ENCODE data around the gene ERGIC1. TPM values are rescaled to one million over a fixed set of nuclear protein-coding genes. Genes with fewer than 3 reads are reported as not detected.

ERGIC1 gene
- total and polyA plus RNA-seq, 8 donors = 54.8 to 101 (median 75.6) TPM

- FAIRE-seq = no peak
- Histone ChIP-seq H3K36me3 (no peaks in the 10 kb centered on the region), H3K4me3 (no peak overlapping the region), H3K4me1 (peaks cover 0 to 8% (median 0%) of the 10 kb centered on the region in 3 donors), H3K27me3 (no peaks in the 10 kb centered on the region), H3K27ac (no peak overlapping the region), H3K9me3 (no peaks in the 10 kb centered on the region)
- no peak for TF ChIP-seq CTCF (IDR thresholded peaks at IDR 0.05)
- WGBS, 2 donors = 83 to 92% methylated on average over 4 of the region's 4 CpGs
- DNase-seq = no peak
- intact Hi-C loops (cut with DNase I) = loop anchor here in 1 of 3 donors (10.0 kb wide), 1 partner anchor 225 kb away; no protein-coding TSS in a partner anchor
- no peak for ATAC-seq
Observed at GRCh38 chr5:172979778-172980177, 145.7 kb downstream of the ERGIC1 start.

- WGBS, 2 donors = 49 to 50% methylated on average over 7 of the region's 7 CpGs
- H3K4me1 ChIP-seq = peaks cover 0 to 13% (median 7%) of the 10 kb centered on the region in 3 donors
Observed at GRCh38 chr5:172981931-172982330, 147.9 kb downstream of the ERGIC1 start.

GRCh38 chr5:172983542-172984243, 149.6 kb downstream of the ERGIC1 start, which contains the start of gene ATP6V0E1:
ATP6V0E1 (plus strand) TSS chr5:172983771; CDS start chr5:172983861, 90 bp downstream.
- H3K36me3 ChIP-seq = no peaks in the 10 kb centered on the region
- no peaks in the 10 kb centered on the region for H3K27me3 ChIP-seq
- intact Hi-C loops (cut with DNase I) = loop anchor here in 1 of 3 donors (10.0 kb wide), 1 partner anchor 221 kb away; no protein-coding TSS in a partner anchor
- H3K27ac ChIP-seq = peak within 1 kb of the TSS; percentile 77 to 93 (median 88)
- peak within 1 kb of the TSS; percentile 31 to 88 (median 74) for H3K4me3 ChIP-seq
- peaks cover 0 to 13% (median 11%) of the 10 kb centered on the region in 3 donors for H3K4me1 ChIP-seq
- peak; percentile 95 to 99 (median 98) for DNase-seq
- no peak for TF ChIP-seq CTCF (IDR thresholded peaks at IDR 0.05)
- ATAC-seq = peak; percentile 95 to 98 (median 96)
- WGBS, 2 donors = 0 to 1% methylated on average over 44 to 49 of the region's 49 CpGs
- H3K9me3 ChIP-seq = no peaks in the 10 kb centered on the region
- FAIRE-seq = no peak

More at GRCh38 chr5:172981931-172982330, 147.9 kb downstream of the ERGIC1 start:
- Histone ChIP-seq H3K4me3 (no peak overlapping the region), H3K9me3 (no peaks in the 10 kb centered on the region), H3K27me3 (no peaks in the 10 kb centered on the region), H3K36me3 (no peaks in the 10 kb centered on the region), H3K27ac (peak overlapping the region; percentile 31 to 93 (median 88))
- no peak for FAIRE-seq
- TF ChIP-seq CTCF (IDR thresholded peaks at IDR 0.05) = no peak
- DNase-seq = peak in 4 of 6 donors; percentile 51 to 64 (median 56)
- ATAC-seq = peak; percentile 18 to 43 (median 38)
- intact Hi-C loops (cut with DNase I) = loop anchor here in 1 of 3 donors (10.0 kb wide), 1 partner anchor 223 kb away; no protein-coding TSS in a partner anchor

- DNase-seq = peak; percentile 44 to 70 (median 56)
- intact Hi-C loops (cut with DNase I) = loop anchor here in 1 of 3 donors (10.0 kb wide), 1 partner anchor 220 kb away; no protein-coding TSS in a partner anchor
- FAIRE-seq = no peak
- Histone ChIP-seq H3K27me3 (no peaks in the 10 kb centered on the region), H3K4me1 (peaks cover 0 to 13% (median 11%) of the 10 kb centered on the region in 3 donors), H3K27ac (peak overlapping the region; percentile 77 to 93 (median 88)), H3K9me3 (no peaks in the 10 kb centered on the region), H3K4me3 (peak overlapping the region; percentile 31 to 88 (median 74)), H3K36me3 (no peaks in the 10 kb centered on the region)
- peak in 1 of 4 donors; percentile 7 for TF ChIP-seq CTCF (IDR thresholded peaks at IDR 0.05)
- WGBS, 2 donors = 0 to 1% methylated on average over 15 of the region's 15 CpGs
- peak; percentile 55 to 80 (median 64) for ATAC-seq
Observed at GRCh38 chr5:172984244-172984953, 150.3 kb downstream of the ERGIC1 start.
